H9 (cell line): Measurements from ENCODE around the gene DCC. TPM values are rescaled to one million over a fixed set of nuclear protein-coding genes. Genes with fewer than 3 reads are reported as not detected.

Source experiments
- DNase-seq: peaks from one replicate; pipeline ENCODE4 v3.0.0-alpha.2; 2017
- H2AFZ ChIP-seq: one replicate; pipeline ENCODE4 v1.6.1; 2013; ENCODE audit warnings: mild to moderate bottlenecking, low read length, control low read depth, moderate library complexity
- H2AK5ac ChIP-seq: 2 replicates; pipeline ENCODE4 v1.6.1; 2013; ENCODE audit warnings: low read length, control low read depth, mixed read lengths; ENCODE audit not compliant: insufficient read length
- H2BK120ac ChIP-seq: one replicate; pipeline ENCODE4 v1.6.1; 2013; ENCODE audit warnings: low read depth, mild to moderate bottlenecking, low read length, control low read depth, inconsistent platforms; ENCODE audit not compliant: poor library complexity, severe bottlenecking
- H2BK12ac ChIP-seq: 2 replicates; pipeline ENCODE4 v1.6.1; 2013; ENCODE audit warnings: low read length, control low read depth, mixed read lengths, low read depth; ENCODE audit not compliant: insufficient read length
- H2BK15ac ChIP-seq: 2 replicates; pipeline ENCODE4 v1.6.1; 2013; ENCODE audit warnings: low read depth, low read length, control low read depth
- H2BK20ac ChIP-seq: one replicate; pipeline ENCODE4 v1.6.1; 2013; ENCODE audit warnings: low read depth, mild to moderate bottlenecking, low read length, control low read depth, inconsistent platforms; ENCODE audit not compliant: poor library complexity, severe bottlenecking
- H2BK5ac ChIP-seq: 2 replicates; pipeline ENCODE4 v1.6.1; 2013; ENCODE audit warnings: low read length, control low read depth, mixed read lengths; ENCODE audit not compliant: insufficient read length
- H3K14ac ChIP-seq: 2 replicates; pipeline ENCODE4 v1.6.1; 2013; ENCODE audit warnings: low read length, control low read depth; ENCODE audit not compliant: insufficient read depth
- H3K18ac ChIP-seq: 2 replicates; pipeline ENCODE4 v1.6.1; 2013; ENCODE audit warnings: low read depth, mild to moderate bottlenecking, mixed read lengths, low read length, control low read depth; ENCODE audit not compliant: insufficient read length
- H3K23ac ChIP-seq: 2 replicates; pipeline ENCODE4 v1.6.1; 2013; ENCODE audit warnings: low read length, control low read depth, mixed read lengths, low read depth; ENCODE audit not compliant: insufficient read length
- H3K23me2 ChIP-seq: 2 replicates; pipeline ENCODE4 v1.6.1; 2013; ENCODE audit warnings: low read depth, mild to moderate bottlenecking, mixed read lengths, low read length, control low read depth; ENCODE audit not compliant: insufficient read length, poor library complexity, severe bottlenecking
- H3K27ac ChIP-seq: 2 replicates; pipeline ENCODE4 v1.5.1; 2013; ENCODE audit warnings: low read length, control low read depth, mixed read lengths, low read depth; ENCODE audit not compliant: insufficient read length
- H3K27me3 ChIP-seq: 2 replicates; pipeline ENCODE4 v1.6.1; 2013; ENCODE audit warnings: low read length, control low read depth, inconsistent platforms; ENCODE audit not compliant: insufficient read depth
- H3K4ac ChIP-seq: 2 replicates; pipeline ENCODE4 v1.6.1; 2013; ENCODE audit warnings: low read depth, mild to moderate bottlenecking, control low read depth, inconsistent platforms, low read length, moderate library complexity
- H3K4me1 ChIP-seq: 2 replicates; pipeline ENCODE4 v1.6.1; 2013; ENCODE audit warnings: low read length, control low read depth, inconsistent platforms; ENCODE audit not compliant: insufficient read depth
- H3K4me2 ChIP-seq: 2 replicates; pipeline ENCODE4 v1.6.1; 2013; ENCODE audit warnings: low read length, control low read depth, mixed read lengths; ENCODE audit not compliant: insufficient read length, insufficient read depth
- H3K56ac ChIP-seq: 2 replicates; pipeline ENCODE4 v1.6.1; 2013; ENCODE audit warnings: low read depth, mild to moderate bottlenecking, mixed read lengths, low read length, control low read depth; ENCODE audit not compliant: insufficient read length
- H3K79me1 ChIP-seq: 2 replicates; pipeline ENCODE4 v1.6.1; 2013; ENCODE audit warnings: low read depth, mild to moderate bottlenecking, moderate library complexity, low read length, control low read depth, inconsistent platforms; ENCODE audit not compliant: insufficient read depth, poor library complexity, severe bottlenecking
- H3K79me2 ChIP-seq: 2 replicates; pipeline ENCODE4 v1.6.1; 2013; ENCODE audit warnings: low read length, control low read depth, inconsistent platforms; ENCODE audit not compliant: insufficient read depth
- H3K9ac ChIP-seq: 2 replicates; pipeline ENCODE4 v1.6.1; 2013; ENCODE audit warnings: low read length, control low read depth, mixed read lengths; ENCODE audit not compliant: insufficient read length; ENCODE audit errors: extremely low read depth
- H3K9me3 ChIP-seq: one replicate; pipeline ENCODE4 v1.6.1; 2013; ENCODE audit warnings: low read depth, low read length, inconsistent platforms; ENCODE audit not compliant: control insufficient read depth
- H3T11ph ChIP-seq: one replicate; pipeline ENCODE4 v1.6.1; 2013; ENCODE audit warnings: mild to moderate bottlenecking, low read length, control low read depth, inconsistent platforms
- H4K20me1 ChIP-seq: one replicate; pipeline ENCODE4 v1.6.1; 2013; ENCODE audit not compliant: control insufficient read depth, insufficient read length, insufficient read depth
- H4K5ac ChIP-seq: 2 replicates; pipeline ENCODE4 v1.6.1; 2013; ENCODE audit warnings: low read depth, mild to moderate bottlenecking, mixed read lengths, low read length, control low read depth; ENCODE audit not compliant: insufficient read length
- H4K8ac ChIP-seq: replicated peaks from 2 replicates; pipeline ENCODE4 v1.6.1; 2013; ENCODE audit warnings: low read length, control low read depth, mixed read lengths, low read depth; ENCODE audit not compliant: insufficient read length
- H4K91ac ChIP-seq: 2 replicates; pipeline ENCODE4 v1.6.1; 2013; ENCODE audit warnings: low read depth, mild to moderate bottlenecking, moderate library complexity, mixed read lengths, low read length, control low read depth; ENCODE audit not compliant: insufficient read length
- H3K27ac Mint-ChIP-seq, 3 experiments: 2 replicates in 2 of 3; 3 replicates in 1 of 3; pipeline ENCODE4 v1.8.0; 2020 to 2021; ENCODE audit warnings: mixed read lengths in 3 of 3, mild to moderate bottlenecking in 1 of 3, moderate library complexity in 1 of 3
- H3K27me3 Mint-ChIP-seq: 2 replicates; pipeline ENCODE4 v1.8.0; 2021; ENCODE audit warnings: low read depth, mild to moderate bottlenecking, moderate library complexity, mixed read lengths
- H3K36me3 Mint-ChIP-seq, 3 experiments: 2 replicates in 2 of 3; 3 replicates in 1 of 3; pipeline ENCODE4 v1.8.0; 2020 to 2021; ENCODE audit warnings: low read depth in 3 of 3, mixed read lengths in 3 of 3; ENCODE audit not compliant: insufficient read depth in 1 of 3
- H3K4me1 Mint-ChIP-seq, 2 experiments: 2 replicates each; pipeline ENCODE4 v1.8.0; 2020; ENCODE audit warnings: mixed read lengths in 2 of 2
- H3K4me3 Mint-ChIP-seq, 2 experiments: 2 replicates in 1 of 2; 3 replicates in 1 of 2; pipeline ENCODE4 v1.8.0; 2020 to 2021; ENCODE audit warnings: mild to moderate bottlenecking in 2 of 2, mixed read lengths in 2 of 2, moderate library complexity in 1 of 2
- H3K9me3 Mint-ChIP-seq, 2 experiments: 2 replicates in 1 of 2; 3 replicates in 1 of 2; pipeline ENCODE4 v1.8.0; 2020; ENCODE audit warnings: mild to moderate bottlenecking in 2 of 2, mixed read lengths in 2 of 2, moderate library complexity in 1 of 2
- WGBS: extraction: QIAGEN DNeasy Blood & Tissue Kit; methylation state at CpG from one replicate; pipeline ENCODE4 v1.1.7; 2013; ENCODE audit warnings: missing lambda C conversion rate, low lambda C conversion rate, mixed read lengths; ENCODE audit not compliant: insufficient read length; ENCODE audit errors: extremely low coverage; 5-methylcytosine and 5-hydroxymethylcytosine counted together
- total RNA-seq: library from RNA; stranded (reverse); gene quantifications from 2 replicates; pipeline ENCODE4 v1.2.1, GENCODE V29; 2021
- TF ChIP-seq, protein P1 (sequence below): fragments of 200-600 bp; sonication (generic); conservative IDR thresholded peaks from 3 replicates; pipeline ENCODE4 v1.8.0; 2021; ENCODE audit warnings: antibody characterized with exemption, mild to moderate bottlenecking

DCC gene
- total RNA-seq, 1 experiment from 2014 or later: 0.35 TPM

DNA sequence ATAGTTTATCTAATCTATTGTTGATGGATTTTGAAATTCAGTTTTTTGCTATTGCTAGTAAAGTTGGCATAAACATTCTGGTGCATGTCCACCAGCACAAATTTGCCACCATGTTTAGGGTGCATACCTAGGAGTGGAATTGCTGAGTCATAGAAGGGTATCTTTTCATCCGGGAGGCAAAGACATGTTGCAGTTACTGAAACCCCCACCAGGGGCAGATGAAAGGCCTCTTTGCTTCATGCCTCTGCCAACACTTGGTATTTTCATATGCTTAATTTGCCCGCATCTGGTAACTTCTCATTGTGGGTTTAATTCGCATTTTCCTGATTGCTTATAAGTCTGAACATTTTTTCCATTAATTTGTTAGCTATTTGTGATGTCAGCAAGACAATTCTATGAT is 8.2 kb downstream of the DCC start:
- H3K56ac ChIP-seq: no peak overlapping the region
- no peak overlapping the region for H4K91ac ChIP-seq
- H4K20me1 ChIP-seq: no peaks in the 10 kb centered on the region
- H3K4ac ChIP-seq: no peak overlapping the region
- Mint-ChIP-seq H3K4me1 (0 out of 4 replicates have a peak, but pooled peaks cover 2 to 3% of the 10 kb centered on the region in 2 experiments), H3K27me3 (no peaks in the 10 kb centered on the region), H3K9me3 (no peaks in the 10 kb centered on the region), H3K27ac (no peak overlapping the region), H3K4me3 (no peak overlapping the region), H3K36me3 (peaks cover 0 to 2% (median 0%) of the 10 kb centered on the region in 3 experiments; a peak in 1 of 7 replicates)
- no peak overlapping the region for H3K4me2 ChIP-seq
- H2BK15ac ChIP-seq: no peak overlapping the region
- H3K14ac ChIP-seq: no peak overlapping the region
- H3T11ph ChIP-seq: no peak overlapping the region
- H2BK5ac ChIP-seq: no peak overlapping the region
- no peak overlapping the region for H2AFZ ChIP-seq
- H3K27me3 ChIP-seq: no peaks in the 10 kb centered on the region
- no peak overlapping the region for H2BK120ac ChIP-seq
- no peaks in the 10 kb centered on the region for H3K79me2 ChIP-seq
- DNase-seq: peak; percentile 50
- no peaks in the 10 kb centered on the region for H3K79me1 ChIP-seq
- H3K9me3 ChIP-seq: no peaks in the 10 kb centered on the region
- no peak overlapping the region for H4K5ac ChIP-seq
- no CpG with 5 or more reads among the region's 3 CpGs for WGBS
- no peak overlapping the region for H2AK5ac ChIP-seq
- H2BK12ac ChIP-seq: no peak overlapping the region
- H4K8ac ChIP-seq: no peak overlapping the region
- no peak overlapping the region for H3K23ac ChIP-seq
- no peak overlapping the region for H3K18ac ChIP-seq
- H2BK20ac ChIP-seq: no peak overlapping the region
- H3K9ac ChIP-seq: no peak overlapping the region
- TF ChIP-seq, protein P1, sequence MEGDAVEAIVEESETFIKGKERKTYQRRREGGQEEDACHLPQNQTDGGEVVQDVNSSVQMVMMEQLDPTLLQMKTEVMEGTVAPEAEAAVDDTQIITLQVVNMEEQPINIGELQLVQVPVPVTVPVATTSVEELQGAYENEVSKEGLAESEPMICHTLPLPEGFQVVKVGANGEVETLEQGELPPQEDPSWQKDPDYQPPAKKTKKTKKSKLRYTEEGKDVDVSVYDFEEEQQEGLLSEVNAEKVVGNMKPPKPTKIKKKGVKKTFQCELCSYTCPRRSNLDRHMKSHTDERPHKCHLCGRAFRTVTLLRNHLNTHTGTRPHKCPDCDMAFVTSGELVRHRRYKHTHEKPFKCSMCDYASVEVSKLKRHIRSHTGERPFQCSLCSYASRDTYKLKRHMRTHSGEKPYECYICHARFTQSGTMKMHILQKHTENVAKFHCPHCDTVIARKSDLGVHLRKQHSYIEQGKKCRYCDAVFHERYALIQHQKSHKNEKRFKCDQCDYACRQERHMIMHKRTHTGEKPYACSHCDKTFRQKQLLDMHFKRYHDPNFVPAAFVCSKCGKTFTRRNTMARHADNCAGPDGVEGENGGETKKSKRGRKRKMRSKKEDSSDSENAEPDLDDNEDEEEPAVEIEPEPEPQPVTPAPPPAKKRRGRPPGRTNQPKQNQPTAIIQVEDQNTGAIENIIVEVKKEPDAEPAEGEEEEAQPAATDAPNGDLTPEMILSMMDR: peak; percentile 69
- H3K4me1 ChIP-seq: no peaks in the 10 kb centered on the region
- H3K23me2 ChIP-seq: no peaks in the 10 kb centered on the region
- H3K27ac ChIP-seq: no peak overlapping the region
